HG03025 (cell line): Measurements from ENCODE around the gene DAP.
A peak's percentile ranks its signal among the peaks of the same experiment; 100 is the strongest.
"Not testable (repeated sequence)": the region's sequence is repeated elsewhere in the genome, so short reads cannot be mapped to it uniquely, and the experiment has no call there.

Experiments used
- ATAC-seq: cut with Tn5 transposase; IDR thresholded peaks from one replicate; pipeline ENCODE4 v1.9.1; 2021; ENCODE audit warnings: mild to moderate bottlenecking, moderate library complexity; ENCODE audit not compliant: unreplicated experiment, low FRiP score

The DAP gene

DNA sequence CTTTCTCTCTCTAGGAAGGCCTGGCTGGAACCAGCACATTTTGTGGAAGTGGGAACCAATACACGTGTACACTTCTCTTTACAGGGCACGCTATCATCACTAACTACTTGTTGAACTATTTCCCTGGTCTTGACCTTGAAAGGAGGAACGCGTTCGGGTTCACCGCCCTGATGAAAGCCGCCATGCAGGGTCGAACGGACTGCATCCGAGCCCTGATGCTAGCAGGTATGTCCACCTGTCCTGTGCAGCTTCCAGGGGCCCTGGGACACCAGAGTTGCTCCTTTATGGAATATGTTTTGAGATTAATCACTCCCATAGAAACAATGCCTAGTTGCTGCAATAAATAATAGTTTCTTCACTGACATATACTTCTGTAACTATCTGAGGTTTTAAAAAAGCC, 123.1 kb downstream of the DAP start:
- ATAC-seq: no peak

- ATAC-seq: no peak
Measured at GRCh38 chr5:10636363-10637142, 124.5 kb downstream of the DAP start.

- no peak for ATAC-seq
Measured at GRCh38 chr5:10635867-10636350, 125.1 kb downstream of the DAP start.

GRCh38 chr5:10635257-10635866, 125.7 kb downstream of the DAP start:
- peak; percentile 54 for ATAC-seq

GRCh38 chr5:10634562-10634961, 126.5 kb downstream of the DAP start:
- no peak for ATAC-seq

DNA sequence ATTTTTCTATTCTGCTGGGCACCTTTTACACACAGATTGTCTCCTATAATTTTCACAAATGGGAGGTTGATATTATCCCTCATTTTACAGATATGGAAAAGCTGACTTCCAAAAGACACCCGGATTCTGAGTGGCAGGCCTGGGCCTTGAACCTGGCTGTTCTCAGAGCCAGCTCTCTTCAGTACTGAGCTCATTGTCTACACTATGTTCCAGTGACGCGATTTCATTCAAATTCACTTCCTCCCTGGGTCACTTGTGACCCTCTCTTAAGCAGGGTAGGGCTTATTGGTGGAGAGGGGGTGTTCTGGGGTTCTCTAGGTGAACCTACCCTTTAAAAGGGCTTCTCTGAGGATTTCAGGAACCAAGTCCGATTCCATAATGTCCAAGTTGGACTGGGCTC, 127.0 kb downstream of the DAP start:
- ATAC-seq: no peak

- ATAC-seq: no peak
Measured at GRCh38 chr5:10633271-10634049, 127.6 kb downstream of the DAP start.

DNA sequence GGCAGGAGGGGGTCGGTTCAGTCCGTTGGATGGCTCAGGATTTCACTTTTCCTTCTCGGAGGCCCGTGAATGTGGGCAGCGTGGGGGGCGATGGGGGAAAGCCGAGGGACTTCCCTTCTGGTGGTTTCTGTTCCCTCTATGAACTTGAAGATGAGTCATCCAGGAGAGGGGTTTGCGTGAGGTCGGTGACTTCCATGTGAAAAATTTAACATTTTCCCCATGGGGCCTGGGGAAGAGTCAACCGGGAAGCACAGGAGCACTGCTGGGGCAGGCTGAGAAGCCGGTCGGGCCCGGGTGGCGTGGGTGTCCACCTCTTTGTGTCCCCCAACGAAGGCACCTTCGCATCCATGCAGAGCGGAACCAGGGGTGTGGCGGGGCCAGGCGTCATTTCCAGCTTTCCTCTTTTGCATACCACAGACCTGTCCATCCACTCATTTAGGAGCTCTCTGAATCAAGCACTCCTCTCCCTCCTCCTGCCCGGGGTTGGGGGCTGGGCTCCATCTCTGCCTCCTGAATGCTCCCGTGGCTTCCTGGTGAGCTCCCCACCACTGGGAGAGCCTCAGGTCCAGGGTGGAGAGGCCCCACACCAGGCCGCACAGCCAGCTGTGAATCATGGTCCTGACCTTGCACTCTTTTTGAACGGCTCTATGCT, 128.8 kb downstream of the DAP start:
- peak; percentile 41 for ATAC-seq

DNA sequence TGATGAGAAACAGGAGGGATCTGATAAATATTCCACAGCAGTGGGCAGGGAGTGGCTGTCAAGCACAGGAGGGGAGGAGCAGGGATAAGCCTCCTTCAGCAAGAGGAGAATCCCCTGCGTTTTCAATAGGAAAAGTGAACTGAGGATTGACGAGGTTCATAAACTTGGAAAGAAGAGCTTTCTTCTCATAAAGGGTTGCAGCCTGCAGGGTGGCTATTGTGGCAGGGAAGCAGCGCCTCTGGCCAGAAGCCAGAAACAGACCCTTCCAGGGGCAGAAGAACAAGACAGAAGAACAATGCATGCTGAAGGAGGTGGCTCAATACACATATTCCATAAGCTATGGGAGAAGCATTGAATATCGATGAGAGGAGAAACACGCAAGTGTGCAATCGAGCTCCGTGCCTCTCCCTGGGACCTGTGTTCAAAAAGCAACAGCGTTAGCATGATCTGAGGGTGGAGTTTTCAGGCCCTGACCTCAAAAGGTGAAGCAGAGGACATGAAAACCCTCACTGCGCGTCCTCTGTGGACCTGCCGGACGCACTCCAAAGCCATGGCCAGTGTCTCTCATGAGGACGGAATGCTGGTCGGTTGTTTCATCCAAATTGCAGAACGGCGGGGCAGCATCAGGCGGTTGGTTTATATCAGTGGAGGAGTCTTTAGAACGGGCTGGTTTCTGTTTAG, 129.6 kb downstream of the DAP start:
- ATAC-seq: peak; percentile 2

DNA sequence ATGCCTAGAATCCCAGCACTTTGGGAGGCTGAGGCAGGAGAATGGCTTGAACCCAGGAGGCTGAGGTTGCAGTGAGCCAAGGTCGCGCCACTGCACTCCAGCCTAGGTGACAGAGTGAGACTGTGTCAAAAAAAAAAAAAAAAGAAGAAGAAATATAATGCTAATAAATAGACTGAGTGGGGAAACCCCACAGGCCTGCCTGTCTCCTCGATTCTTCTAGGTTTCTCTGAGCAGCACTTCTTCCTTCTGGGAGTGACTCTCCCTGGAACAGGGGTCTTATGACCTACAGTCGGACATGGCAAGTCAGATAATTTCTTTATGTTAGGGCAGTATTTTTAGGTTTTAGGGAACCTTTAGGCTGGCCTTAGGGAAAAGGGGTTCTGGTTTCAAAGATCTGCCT, 130.3 kb downstream of the DAP start:
- not testable (repeated sequence) for ATAC-seq

- ATAC-seq: no peak
Measured at GRCh38 chr5:10630126-10630525, 130.9 kb downstream of the DAP start.

GRCh38 chr5:10629682-10630081, 131.4 kb downstream of the DAP start:
- ATAC-seq: no peak
